ENCODE data around the gene MMRN2.
"Not testable (repeated sequence)": the region's sequence is repeated elsewhere in the genome, so short reads cannot be mapped to it uniquely, and the experiment has no call there.

MMRN2 gene

DNA sequence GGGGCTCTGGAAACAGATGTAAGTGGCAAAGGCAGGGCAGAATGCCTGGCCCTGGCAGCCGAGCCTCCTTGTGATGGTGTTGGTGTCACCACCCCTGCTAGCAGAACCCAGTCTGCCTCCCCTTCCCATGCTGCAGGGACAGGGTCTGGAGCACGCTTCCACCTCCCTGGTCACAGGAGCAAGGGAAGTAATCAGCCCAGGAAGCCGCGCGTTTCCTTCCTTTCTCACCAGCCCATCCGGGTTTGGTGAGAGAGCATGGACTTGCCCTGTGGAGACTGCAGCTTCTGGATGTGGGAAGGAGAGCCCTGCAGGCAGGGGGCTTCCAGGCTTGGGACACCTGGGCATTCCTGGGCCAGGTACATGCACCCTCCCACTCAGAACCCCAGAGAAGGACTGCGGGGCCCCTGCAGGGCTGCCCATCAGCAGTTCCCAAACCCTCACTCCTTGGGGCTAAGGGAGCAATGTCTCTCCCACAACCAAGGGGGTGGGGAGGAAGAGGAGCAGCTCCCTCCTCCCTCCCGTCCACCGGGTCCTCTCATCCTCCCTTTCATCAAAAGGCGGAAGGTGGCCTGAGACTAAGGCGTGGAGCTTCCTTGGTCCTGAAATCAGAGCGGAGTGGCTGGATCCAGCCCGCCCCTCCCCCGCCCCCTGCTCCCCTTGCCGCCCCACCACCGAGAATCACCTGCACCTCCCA lies 1.8 kb downstream of the MMRN2 start:
- no peak for FAIRE-seq
- no peak for TF ChIP-seq POLR2A (IDR thresholded peaks at IDR 0.05; ENCODE audit: low read depth, low read length)
- DNase-seq (ENCODE audit: insufficient read length, low spot score) = no peak

GRCh38 chr10:86954681-86955500 lies 2.5 kb downstream of the MMRN2 start:
- FAIRE-seq (no peak), DNase-seq (ENCODE audit: insufficient read length, low spot score) (no peak)
- no peak for TF ChIP-seq POLR2A (IDR thresholded peaks at IDR 0.05; ENCODE audit: low read depth, low read length)

DNA sequence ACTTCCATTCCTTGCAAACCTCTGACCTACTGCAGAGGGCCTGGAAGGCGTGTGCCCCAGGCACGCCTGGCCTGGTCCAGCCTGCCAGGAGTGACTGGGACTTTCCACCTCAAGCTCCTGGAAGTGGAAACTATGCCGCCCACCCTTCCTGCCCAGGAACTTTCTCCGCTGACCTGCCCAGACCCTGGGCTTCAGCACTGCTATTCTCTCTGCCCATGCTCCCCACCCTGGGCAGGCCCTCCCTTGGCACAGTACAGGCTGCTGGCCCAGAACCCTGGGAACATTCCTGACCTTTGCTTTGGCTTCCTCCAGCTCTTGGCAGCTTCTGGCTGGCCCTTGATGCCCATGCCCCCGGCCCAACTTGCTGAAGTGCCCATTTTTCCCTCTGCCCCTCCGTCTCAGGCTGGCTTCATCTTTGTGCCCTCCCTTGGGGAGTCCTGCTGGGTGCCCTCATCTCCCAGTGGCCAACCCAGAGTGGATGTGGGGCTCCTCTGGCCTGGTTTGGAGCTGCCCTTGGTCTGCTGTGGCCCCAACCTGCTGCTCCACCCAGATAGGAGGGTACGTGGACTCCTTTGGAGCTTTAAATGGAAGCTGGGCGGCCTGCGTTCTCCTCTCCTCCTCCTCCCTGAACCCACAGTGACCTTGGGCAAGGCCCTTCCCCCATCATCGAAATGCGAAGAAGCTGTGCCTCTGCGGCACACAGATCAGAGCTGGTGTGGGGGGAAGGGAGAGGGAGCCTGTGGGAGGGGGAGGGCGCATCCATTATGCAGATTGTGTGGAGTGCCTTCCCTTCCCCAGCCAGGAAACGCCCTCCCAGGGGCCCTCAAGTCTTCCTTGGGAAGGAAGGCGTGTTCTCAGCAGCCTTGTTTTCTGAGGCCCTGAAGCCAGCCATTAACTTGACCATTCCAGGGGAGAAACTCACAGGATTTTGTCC lies 3.4 kb downstream of the MMRN2 start:
- DNase-seq (ENCODE audit: insufficient read length, low spot score) (no peak), FAIRE-seq (no peak)
- no peak for TF ChIP-seq POLR2A (IDR thresholded peaks at IDR 0.05; ENCODE audit: low read depth, low read length)

- not testable (repeated sequence) for FAIRE-seq; DNase-seq (ENCODE audit: insufficient read length, low spot score)
Measured at GRCh38 chr10:86952697-86953096, 4.7 kb downstream of the MMRN2 start.

DNA sequence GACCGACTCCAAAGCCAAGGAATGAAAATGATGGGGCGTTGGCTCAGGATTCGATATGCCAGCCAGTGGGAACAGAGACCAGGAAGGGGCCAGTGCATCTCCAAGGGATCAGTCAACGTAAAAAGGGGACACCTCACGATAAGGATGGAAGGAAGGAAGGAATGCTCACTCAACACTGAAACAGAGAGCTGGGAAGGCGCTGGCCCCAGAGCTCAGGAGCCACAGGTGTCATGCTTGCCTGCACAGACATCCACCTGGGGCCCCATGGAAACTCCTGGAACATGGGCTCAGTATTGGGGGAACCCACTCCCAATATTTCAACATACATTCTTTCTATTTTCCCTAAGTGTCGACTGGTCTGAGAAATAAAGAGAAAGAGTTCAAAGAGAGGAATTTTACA lies 5.3 kb downstream of the MMRN2 start:
- no peak for TF ChIP-seq POLR2A (IDR thresholded peaks at IDR 0.05; ENCODE audit: low read depth, low read length)
- no peak for FAIRE-seq

DNA sequence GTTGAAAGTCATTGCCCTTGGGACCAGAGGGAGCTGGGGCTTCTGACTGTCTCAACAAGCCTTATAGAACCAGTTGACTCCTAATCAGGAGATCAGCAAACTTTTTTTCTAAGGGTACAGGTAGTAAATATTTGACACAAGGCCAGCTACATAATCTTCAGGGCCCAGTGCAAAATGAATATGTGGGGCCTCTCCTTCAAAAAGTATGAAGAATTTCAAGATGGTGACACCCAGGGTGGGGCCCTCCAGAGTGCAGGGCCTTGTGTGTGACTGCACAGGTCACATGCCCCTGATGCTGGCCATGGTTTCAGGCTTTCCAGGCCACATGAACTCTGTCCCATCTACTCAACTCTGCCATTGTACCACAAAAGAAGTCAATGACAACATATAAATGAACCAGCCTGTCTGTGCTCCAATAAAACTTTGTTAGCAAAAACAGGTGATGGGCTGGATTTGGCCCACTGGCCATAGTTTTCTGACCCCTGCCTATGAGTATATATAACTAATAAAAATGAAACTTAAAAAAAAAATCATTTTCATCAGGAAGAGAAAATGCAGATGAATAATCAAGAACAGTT lies 6.1 kb downstream of the MMRN2 start:
- no peak for FAIRE-seq
- no peak for DNase-seq (ENCODE audit: insufficient read length, low spot score)

More for the DNA sequence above, 5.3 kb downstream of the MMRN2 start:
- no peak for DNase-seq (ENCODE audit: insufficient read length, low spot score)

GRCh38 chr10:86950349-86950748 lies 7.1 kb downstream of the MMRN2 start:
- no peak for TF ChIP-seq POLR2A (IDR thresholded peaks at IDR 0.05; ENCODE audit: low read depth, low read length)
- no peak for DNase-seq (ENCODE audit: insufficient read length, low spot score)
- no peak for FAIRE-seq

More for the DNA sequence above, 6.1 kb downstream of the MMRN2 start:
- TF ChIP-seq POLR2A (IDR thresholded peaks at IDR 0.05; ENCODE audit: low read depth, low read length) = no peak

DNA sequence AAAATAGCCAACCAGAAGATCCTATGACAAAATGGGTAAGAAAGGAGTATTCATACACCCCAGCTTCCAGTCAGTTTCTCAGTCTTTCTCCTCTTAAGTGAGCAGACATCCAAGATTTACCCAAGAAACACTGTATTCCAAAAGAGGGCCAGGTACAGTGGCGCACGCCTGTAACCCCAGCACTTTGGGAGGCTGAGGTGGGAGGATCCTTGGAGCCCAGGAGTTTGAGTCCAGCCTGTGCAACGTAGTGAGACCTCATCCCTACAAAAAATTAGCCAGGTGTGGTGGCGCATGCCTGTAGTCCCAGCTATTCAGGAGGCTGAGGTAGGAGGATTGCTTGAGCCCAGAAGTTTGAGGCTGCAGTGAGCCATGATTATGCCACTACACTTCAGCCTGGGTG lies 9.6 kb downstream of the MMRN2 start:
- FAIRE-seq; DNase-seq (ENCODE audit: insufficient read length, low spot score): not testable (repeated sequence)

- no peak for FAIRE-seq
- no peak for DNase-seq (ENCODE audit: insufficient read length, low spot score)
- no peak for TF ChIP-seq POLR2A (IDR thresholded peaks at IDR 0.05; ENCODE audit: low read depth, low read length)
Measured at GRCh38 chr10:86946213-86947155, 10.9 kb downstream of the MMRN2 start.

GRCh38 chr10:86945361-86946212 lies 11.8 kb downstream of the MMRN2 start:
- no peak for TF ChIP-seq POLR2A (IDR thresholded peaks at IDR 0.05; ENCODE audit: low read depth, low read length)
- DNase-seq (ENCODE audit: insufficient read length, low spot score) = no peak
- FAIRE-seq = no peak

GRCh38 chr10:86944907-86945306 lies 12.5 kb downstream of the MMRN2 start:
- FAIRE-seq = no peak
- no peak for TF ChIP-seq POLR2A (IDR thresholded peaks at IDR 0.05; ENCODE audit: low read depth, low read length)
- no peak for DNase-seq (ENCODE audit: insufficient read length, low spot score)

- TF ChIP-seq POLR2A (IDR thresholded peaks at IDR 0.05; ENCODE audit: low read depth, low read length) = no peak
- no peak for DNase-seq (ENCODE audit: insufficient read length, low spot score)
- FAIRE-seq = no peak
Measured at GRCh38 chr10:86944471-86944870, 12.9 kb downstream of the MMRN2 start.

Measured in H54 (cell line).